Left kidney (tissue), 2 donors: Measurements from ENCODE around the gene FOXD4L1. TPM values are rescaled to one million over a fixed set of nuclear protein-coding genes. Genes with fewer than 3 reads are reported as not detected.
"Not testable (repeated sequence)": the region's sequence is repeated elsewhere in the genome, so short reads cannot be mapped to it uniquely, and the experiment has no call there.

Source experiments
- DNase-seq: peaks from one replicate; pipeline ENCODE4 v3.0.0-alpha.2; 2013
- polyA plus RNA-seq: library from polyadenylated mRNA; unstranded; fragments of 120-200 nt; gene quantifications from one replicate; pipeline ENCODE4 v1.2.1, GENCODE V29; 2013; ENCODE audit not compliant: insufficient read length

Gene FOXD4L1
- polyA plus RNA-seq, 1 donor, result 0.60 TPM

- not testable (repeated sequence) for DNase-seq
These were observed 26.5 kb downstream of the FOXD4L1 start for GRCh38 chr2:113524986-113525385.

- DNase-seq, result not testable (repeated sequence)
These were observed 29.0 kb downstream of the FOXD4L1 start for GRCh38 chr2:113527350-113528045.

GRCh38 chr2:113528126-113528525 is 29.7 kb downstream of the FOXD4L1 start:
- not testable (repeated sequence) for DNase-seq

- DNase-seq, result not testable (repeated sequence)
These were observed 30.4 kb downstream of the FOXD4L1 start for GRCh38 chr2:113528904-113529303.

- not testable (repeated sequence) for DNase-seq
These were observed 34.5 kb downstream of the FOXD4L1 start for GRCh38 chr2:113532991-113533390.

GRCh38 chr2:113536573-113536972 is 38.1 kb downstream of the FOXD4L1 start:
- DNase-seq, result not testable (repeated sequence)

- DNase-seq, result not testable (repeated sequence)
These were observed 42.4 kb downstream of the FOXD4L1 start for GRCh38 chr2:113540834-113541203.

- DNase-seq, result not testable (repeated sequence)
These were observed 42.9 kb downstream of the FOXD4L1 start for GRCh38 chr2:113541204-113541975.

GRCh38 chr2:113541976-113542485 is 43.6 kb downstream of the FOXD4L1 start:
- DNase-seq, result not testable (repeated sequence)

- not testable (repeated sequence) for DNase-seq
These were observed 44.1 kb downstream of the FOXD4L1 start for GRCh38 chr2:113542529-113542928.

Other genes starting within 250 kb of the FOXD4L1 start
- gene PAX8, start 219.7 kb upstream of the FOXD4L1 start, polyA plus RNA-seq, result 474 TPM
- gene ZNG1B, start 61.0 kb upstream of the FOXD4L1 start, polyA plus RNA-seq, result 65.8 TPM
- gene RABL2A, start 128.6 kb downstream of the FOXD4L1 start, polyA plus RNA-seq, result 73.0 TPM